SK-N-SH (cell line): Measurements from ENCODE around the gene GID4. TPM values are rescaled to one million over a fixed set of nuclear protein-coding genes. Genes with fewer than 3 reads are reported as not detected.

Source experiments
- CTCF ChIA-PET: fragments of 300-600, 350-600 bp; formaldehyde crosslinking; extraction: SDS; loops from one replicate; lab custom pipeline; 2021; lab: Yijun Ruan, JAX
- POLR2A ChIA-PET: fragments of 350-600 bp; sonication (Branson Sonifier 250); formaldehyde crosslinking; extraction: SDS; loops from one replicate; lab custom pipeline; 2020; ENCODE audit warnings: antibody characterized with exemption, inconsistent platforms; lab: Yijun Ruan, JAX
- DNase-seq: peaks from one replicate; pipeline ENCODE4 v3.0.0; 2012
- H2AFZ ChIP-seq: fragments of 200-600 bp; sonication (generic); 2 replicates; pipeline ENCODE4 v1.8.1; 2016; ENCODE audit warnings: antibody characterized with exemption, mild to moderate bottlenecking, low read depth
- H3F3A ChIP-seq: fragments of 200-600 bp; sonication (generic); replicated peaks from 2 replicates; pipeline ENCODE3; 2016; ENCODE audit warnings: antibody characterized with exemption, mild to moderate bottlenecking; ENCODE audit not compliant: insufficient read depth
- H3K27ac ChIP-seq, 2 experiments: fragments of 200-500 bp in 1 of 2; fragments of 200-600 bp in 1 of 2; sonication (Bioruptor generic) in 1 of 2; sonication (generic), shearing (Covaris generic) in 1 of 2; 2 replicates each; pipeline versions ENCODE4 v1.5.1 to v1.6.1; 2014 to 2016; ENCODE audit warnings: low read depth in 2 of 2, inconsistent platforms in 1 of 2, low read length in 1 of 2, mild to moderate bottlenecking in 1 of 2, mixed read lengths in 1 of 2
- H3K27me3 ChIP-seq: fragments of 200-600 bp; sonication (generic), shearing (Covaris generic); 2 replicates; pipeline ENCODE4 v1.6.1; 2016; ENCODE audit warnings: mixed run types; ENCODE audit not compliant: insufficient read depth
- H3K36me3 ChIP-seq, 2 experiments: fragments of 200-500 bp in 1 of 2; fragments of 200-600 bp in 1 of 2; sonication (Bioruptor generic) in 1 of 2; sonication (generic) in 1 of 2; replicated peaks in 1 of 2; 2 replicates each; pipeline versions ENCODE3 to v1.5.1; 2014 to 2016; ENCODE audit warnings: low read length in 1 of 2, mild to moderate bottlenecking in 1 of 2; ENCODE audit not compliant: insufficient read depth in 2 of 2, control insufficient read depth in 1 of 2
- H3K4me1 ChIP-seq, 2 experiments: fragments of 200-500 bp in 1 of 2; fragments of 200-600 bp in 1 of 2; sonication (Bioruptor generic) in 1 of 2; sonication (generic), shearing (Covaris generic) in 1 of 2; 2 replicates each; pipeline versions ENCODE4 v1.5.1 to v1.6.1; 2014 to 2016; ENCODE audit warnings: low read depth in 1 of 2, low read length in 1 of 2, mixed run types in 1 of 2; ENCODE audit not compliant: insufficient read depth in 2 of 2, control insufficient read depth in 1 of 2
- H3K4me2 ChIP-seq: fragments of 200-600 bp; sonication (generic), shearing (Covaris generic); 2 replicates; pipeline ENCODE4 v1.6.1; 2017; ENCODE audit warnings: mixed run types
- H3K4me3 ChIP-seq, 2 experiments: fragments of 200-500 bp in 1 of 2; fragments of 200-600 bp in 1 of 2; sonication (Bioruptor generic) in 1 of 2; sonication (generic), shearing (Covaris generic) in 1 of 2; 2 replicates each; pipeline versions ENCODE4 v1.5.1 to v1.8.1; 2014 to 2016; ENCODE audit warnings: low read depth in 2 of 2, inconsistent platforms in 1 of 2, low read length in 1 of 2, mild to moderate bottlenecking in 1 of 2, mixed read lengths in 1 of 2, moderate library complexity in 1 of 2
- H3K79me2 ChIP-seq: fragments of 200-600 bp; sonication (generic); 2 replicates; pipeline ENCODE4 v1.8.1; 2017; ENCODE audit warnings: mild to moderate bottlenecking; ENCODE audit not compliant: insufficient read depth
- H3K9ac ChIP-seq: fragments of 200-600 bp; sonication (generic); 2 replicates; pipeline ENCODE4 v1.6.1; 2017; ENCODE audit warnings: mixed run types
- H3K9me2 ChIP-seq: fragments of 200-600 bp; sonication (generic); 2 replicates; pipeline ENCODE4 v1.6.1; 2017; ENCODE audit warnings: mixed run types
- H3K9me3 ChIP-seq: fragments of 200-600 bp; sonication (generic); 2 replicates; pipeline ENCODE4 v1.6.1; 2017; ENCODE audit warnings: mixed run types, mild to moderate bottlenecking, moderate library complexity
- H4K20me1 ChIP-seq: fragments of 200-600 bp; sonication (generic); 2 replicates; pipeline ENCODE4 v1.6.1; 2017; ENCODE audit warnings: mild to moderate bottlenecking, mixed run types; ENCODE audit not compliant: insufficient read depth
- EZH2phosphoT487 ChIP-seq: fragments of 200-600 bp; sonication (generic); IDR thresholded peaks from 2 replicates; pipeline ENCODE4 v1.6.1; 2017; ENCODE audit warnings: low read depth, mixed run types, mild to moderate bottlenecking, antibody characterized with exemption, moderate library complexity, borderline replicate concordance
- FOXM1 ChIP-seq: IDR thresholded peaks from 2 replicates; pipeline ENCODE4 v1.4.0; 2012; ENCODE audit warnings: low read depth, mild to moderate bottlenecking
- MAX ChIP-seq: IDR thresholded peaks from 2 replicates; pipeline ENCODE4 v1.4.0; 2012; ENCODE audit warnings: low read depth
- MXI1 ChIP-seq: IDR thresholded peaks from 2 replicates; pipeline ENCODE4 v1.6.1; 2012; ENCODE audit warnings: mild to moderate bottlenecking, low read depth, low read length, improper control_type of control experiment
- PBX3 ChIP-seq: IDR thresholded peaks from 2 replicates; pipeline ENCODE4; 2012
- RFX5 ChIP-seq: IDR thresholded peaks from 2 replicates; pipeline ENCODE4 v1.6.1; 2012; ENCODE audit warnings: mild to moderate bottlenecking, improper control_type of control experiment, low read length
- SIN3A ChIP-seq: IDR thresholded peaks from 2 replicates; pipeline ENCODE4 v1.6.1; 2012; ENCODE audit warnings: low read depth, mild to moderate bottlenecking, low read length, moderate library complexity, borderline replicate concordance
- TEAD4 ChIP-seq: IDR thresholded peaks from 2 replicates; pipeline ENCODE4 v1.4.0; 2012; ENCODE audit warnings: mild to moderate bottlenecking, borderline replicate concordance; ENCODE audit not compliant: insufficient read depth
- YY1 ChIP-seq: IDR thresholded peaks from 2 replicates; pipeline ENCODE4 v1.4.0; 2012; ENCODE audit warnings: low read depth, mild to moderate bottlenecking
- ZBTB33 ChIP-seq: IDR thresholded peaks from 2 replicates; pipeline ENCODE4 v1.4.0; 2012; ENCODE audit warnings: low read depth, borderline replicate concordance
- WGBS: methylation state at CpG from one replicate; pipeline ENCODE4 v1.1.6; 2017; ENCODE audit warnings: low lambda C conversion rate; 5-methylcytosine and 5-hydroxymethylcytosine counted together
- polyA plus RNA-seq, 3 experiments: library from polyadenylated mRNA; depleted of rRNA; stranded (reverse); fragments of >200 nt; gene quantifications; 2 replicates each; pipeline ENCODE4 v1.2.3, GENCODE V29; 2012

Gene GID4
- polyA plus RNA-seq, 1 of the 3 experiments (the other 2 are of a cell fraction), result 4.3 TPM

GRCh38 chr17:18070861-18071340 is 31.7 kb downstream of the GID4 start:
- POLR2A ChIA-PET, result no interaction called here

GRCh38 chr17:18071751-18072150 is 32.5 kb downstream of the GID4 start:
- Histone ChIP-seq H3K79me2 (no peaks in the 10 kb centered on the region), H3K9ac (no peak overlapping the region), H4K20me1 (no peaks in the 10 kb centered on the region), H3K9me2 (no peaks in the 10 kb centered on the region), H3K9me3 (no peaks in the 10 kb centered on the region), H3K4me3 (no peak overlapping the region), H3F3A (peaks cover 4% of the 10 kb centered on the region), H3K27ac (no peak overlapping the region), H3K4me2 (no peak overlapping the region), H3K36me3 (no peaks in the 10 kb centered on the region), H3K27me3 (no peaks in the 10 kb centered on the region), H3K4me1 (peaks cover 0 to 2% of the 10 kb centered on the region in 2 experiments; a peak in 1 of 4 replicates), H2AFZ (no peak overlapping the region)
- DNase-seq, result no peak
- POLR2A ChIA-PET, result no interaction called here
- CTCF ChIA-PET, result no interaction called here
- TF ChIP-seq FOXM1 (no peak), TEAD4 (no peak), YY1 (no peak), SIN3A (no peak)

More at GRCh38 chr17:18070861-18071340, 31.7 kb downstream of the GID4 start:
- Histone ChIP-seq H3K4me3 (no peak overlapping the region), H3K9me2 (no peaks in the 10 kb centered on the region), H3K9ac (no peak overlapping the region), H3K9me3 (no peaks in the 10 kb centered on the region), H3F3A (peaks cover 4% of the 10 kb centered on the region), H3K4me2 (peak overlapping the region; percentile 19; the same call in 1 of the 2 replicates), H3K36me3 (no peaks in the 10 kb centered on the region), H4K20me1 (no peaks in the 10 kb centered on the region), H3K27me3 (no peaks in the 10 kb centered on the region), H3K79me2 (no peaks in the 10 kb centered on the region), H2AFZ (peak overlapping the region; percentile 54; the same call in 1 of the 2 replicates), H3K27ac (no peak overlapping the region), H3K4me1 (peaks cover 0 to 2% of the 10 kb centered on the region in 2 experiments; a peak in 1 of 4 replicates)
- no peak for DNase-seq
- 59% methylated on average over 8 of the region's 8 CpGs for WGBS
- CTCF ChIA-PET, result interaction anchor here (1.5 kb wide), 1 partner anchor 77 kb away, joined by 3 read pairs; no protein-coding TSS in a partner anchor
- no peak for TF ChIP-seq MAX
- no peak for TF ChIP-seq MXI1
- TF ChIP-seq EZH2phosphoT487, result no peak
- TF ChIP-seq RFX5, result no peak
- no peak for TF ChIP-seq PBX3
- no peak for TF ChIP-seq ZBTB33
- no peak for TF ChIP-seq SIN3A
